Measurements from ENCODE around the gene PET100.

DNA sequence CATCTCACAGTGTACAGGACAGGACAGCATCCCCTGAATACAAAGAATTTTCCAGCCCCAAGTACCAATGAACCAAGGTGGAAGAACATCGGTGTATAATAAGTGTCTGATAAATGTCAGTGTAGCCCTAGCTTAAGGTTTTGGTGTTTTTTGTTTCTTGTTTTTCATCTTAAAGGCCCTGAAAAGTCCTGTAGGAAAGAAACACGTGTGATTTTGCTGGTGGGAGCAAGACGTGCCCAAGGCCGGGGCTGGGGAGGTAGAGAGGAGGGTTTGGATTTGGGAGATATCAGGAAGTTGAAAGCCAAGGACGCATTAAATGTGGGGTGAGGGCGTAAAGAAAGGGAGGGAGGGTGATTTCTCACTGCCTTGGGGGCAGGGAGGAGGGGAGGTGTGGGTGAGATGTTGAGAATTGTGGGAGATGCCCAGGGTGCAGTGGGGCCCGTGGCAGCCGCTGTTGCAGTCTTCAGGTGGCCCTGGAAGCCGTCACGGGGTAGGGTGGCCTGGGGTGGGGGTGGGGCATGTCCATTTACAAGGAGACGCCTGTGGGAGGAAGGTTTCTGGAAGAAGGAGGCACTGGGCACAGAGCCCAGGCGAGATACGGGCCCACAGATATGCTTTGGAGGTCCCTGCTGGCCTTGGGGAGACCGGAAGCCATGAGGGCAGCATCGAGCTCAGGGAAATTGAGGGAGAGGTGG, 27.2 kb upstream of the PET100 start:
- TF ChIP-seq, protein P1, sequence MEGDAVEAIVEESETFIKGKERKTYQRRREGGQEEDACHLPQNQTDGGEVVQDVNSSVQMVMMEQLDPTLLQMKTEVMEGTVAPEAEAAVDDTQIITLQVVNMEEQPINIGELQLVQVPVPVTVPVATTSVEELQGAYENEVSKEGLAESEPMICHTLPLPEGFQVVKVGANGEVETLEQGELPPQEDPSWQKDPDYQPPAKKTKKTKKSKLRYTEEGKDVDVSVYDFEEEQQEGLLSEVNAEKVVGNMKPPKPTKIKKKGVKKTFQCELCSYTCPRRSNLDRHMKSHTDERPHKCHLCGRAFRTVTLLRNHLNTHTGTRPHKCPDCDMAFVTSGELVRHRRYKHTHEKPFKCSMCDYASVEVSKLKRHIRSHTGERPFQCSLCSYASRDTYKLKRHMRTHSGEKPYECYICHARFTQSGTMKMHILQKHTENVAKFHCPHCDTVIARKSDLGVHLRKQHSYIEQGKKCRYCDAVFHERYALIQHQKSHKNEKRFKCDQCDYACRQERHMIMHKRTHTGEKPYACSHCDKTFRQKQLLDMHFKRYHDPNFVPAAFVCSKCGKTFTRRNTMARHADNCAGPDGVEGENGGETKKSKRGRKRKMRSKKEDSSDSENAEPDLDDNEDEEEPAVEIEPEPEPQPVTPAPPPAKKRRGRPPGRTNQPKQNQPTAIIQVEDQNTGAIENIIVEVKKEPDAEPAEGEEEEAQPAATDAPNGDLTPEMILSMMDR (IDR thresholded peaks at IDR 0.05; ENCODE audit: poor library complexity): no peak
- no peak for TF ChIP-seq EZH2phosphoT487 (IDR thresholded peaks at IDR 0.05; ENCODE audit: low read depth, severe bottlenecking, unreplicated experiment)
- TF ChIP-seq EZH2 (IDR thresholded peaks at IDR 0.05; ENCODE audit: borderline replicate concordance): no peak
